ENCODE measurements around the gene LPCAT3.

GRCh38 chr12:6946033-6946919 lies 72.0 kb downstream of the LPCAT3 start:
- peak in 1 of 6 experiments; percentile 32 for TF ChIP-seq CTCF (IDR thresholded peaks at IDR 0.05)
- TF ChIP-seq POLR2A (IDR thresholded peaks at IDR 0.05): peak in 1 of 2 donors; percentile 98

Measured in thyroid gland (tissue), 4 donors.